HL-60/S4 (cell line): ENCODE measurements around the gene MAPK11.

Source experiments
- in situ Hi-C: fragments of 300-500 bp; cut with MboI; formaldehyde crosslinking; loops from 2 replicates; pipeline ENCODE4 v1.14.3; 2022; ENCODE audit warnings: low sequenced_read_pairs

MAPK11 gene

GRCh38 chr22:50269970-50270665 is at the start of gene MAPK11:
Gene MAPK11 (minus strand): TSS chr22:50270380. CDS start chr22:50270292, 88 bp downstream.
- in situ Hi-C loops: loop anchor here (10.0 kb wide), 1 partner anchor 225 kb away; no protein-coding TSS in a partner anchor

GRCh38 chr22:50319503-50319951 is 49.3 kb upstream of the MAPK11 start:
- in situ Hi-C loops: no loop called here

DNA sequence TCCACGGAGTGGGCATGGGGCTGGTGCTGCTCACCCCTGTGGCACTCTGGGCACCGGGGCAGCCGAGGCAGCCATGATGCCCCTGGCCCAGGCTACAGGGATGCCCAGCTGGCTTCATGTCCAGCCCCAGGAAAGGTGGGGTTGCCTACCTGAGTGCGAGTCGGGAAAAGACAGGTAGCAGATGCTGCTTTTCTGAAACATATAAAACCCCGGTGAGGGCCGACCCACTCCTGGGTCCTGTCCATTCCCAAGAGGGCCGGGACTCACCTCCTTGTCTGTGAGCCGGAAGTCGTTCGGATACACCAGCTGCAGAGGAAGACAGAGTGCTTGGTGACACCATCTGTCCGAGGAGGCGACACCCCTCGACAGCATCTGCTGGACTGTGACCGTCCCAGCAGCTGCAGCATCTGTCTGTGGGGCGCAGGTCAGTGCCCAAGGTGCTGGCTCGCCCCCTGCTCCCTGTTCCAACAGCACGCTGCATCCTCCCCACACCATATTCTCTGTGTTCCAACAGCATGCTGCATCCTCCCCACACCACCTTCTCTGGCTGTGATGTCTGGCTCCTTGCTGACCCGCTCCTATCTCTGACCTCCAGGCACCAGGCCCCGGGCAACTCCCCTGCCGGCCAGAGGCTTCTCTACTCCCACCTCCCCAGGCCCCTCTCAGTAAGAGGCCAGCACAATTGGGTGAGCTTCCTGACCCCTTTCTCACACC is 48.7 kb upstream of the MAPK11 start:
- in situ Hi-C loops: no loop called here

- in situ Hi-C loops: no loop called here
Measured at GRCh38 chr22:50318356-50318697, 48.1 kb upstream of the MAPK11 start.

- in situ Hi-C loops: no loop called here
Measured at GRCh38 chr22:50317674-50318073, 47.5 kb upstream of the MAPK11 start.

- in situ Hi-C loops: no loop called here
Measured at GRCh38 chr22:50317178-50317577, 47.0 kb upstream of the MAPK11 start.

DNA sequence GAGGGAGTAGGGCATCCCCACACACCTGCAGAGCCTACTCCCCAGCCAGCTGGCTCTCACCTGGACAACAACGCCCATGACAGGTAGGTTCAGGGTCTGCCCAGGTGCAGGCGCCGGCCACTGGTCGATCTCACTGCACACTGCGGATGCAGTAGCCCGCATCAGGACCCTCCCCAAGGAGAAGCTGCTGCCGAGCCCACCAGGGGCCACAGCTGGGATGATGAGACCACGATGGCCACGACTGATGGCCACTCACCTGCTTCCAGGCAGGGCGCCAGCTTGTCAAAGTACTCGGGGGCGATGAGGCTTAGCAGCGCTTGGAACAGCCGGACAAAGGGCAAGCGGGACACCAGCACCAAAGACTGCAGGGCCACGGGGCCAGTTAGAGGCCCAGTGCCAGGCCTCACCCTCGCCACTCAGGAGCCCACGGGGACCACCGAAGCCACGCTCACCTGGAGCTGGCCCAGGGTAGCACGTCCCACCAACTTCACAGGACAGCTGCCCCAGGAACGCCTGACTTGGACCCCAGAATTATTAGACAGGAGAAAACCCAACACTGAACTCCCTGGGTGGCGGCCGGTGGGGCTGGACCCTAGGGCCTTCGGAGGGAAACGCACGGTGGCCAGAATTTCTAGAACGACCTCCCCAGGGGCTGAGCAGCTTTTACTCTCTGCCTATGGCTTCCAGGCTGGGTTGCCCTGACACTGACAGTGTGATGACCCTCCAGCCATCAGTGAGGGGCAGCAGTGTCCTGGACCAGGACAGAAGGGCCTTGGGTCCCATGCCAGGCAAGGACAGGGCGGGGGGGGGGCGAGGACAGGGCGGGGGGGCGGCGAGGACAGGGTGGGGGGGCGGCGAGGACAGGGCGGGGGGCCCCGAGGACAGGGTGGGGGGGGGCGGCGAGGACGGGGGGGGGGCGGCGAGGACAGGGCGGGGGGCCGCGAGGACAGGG is 46.2 kb upstream of the MAPK11 start:
- in situ Hi-C loops: no loop called here

GRCh38 chr22:50315289-50316113 is 45.3 kb upstream of the MAPK11 start:
- in situ Hi-C loops: no loop called here

- in situ Hi-C loops: no loop called here
Measured at GRCh38 chr22:50314455-50315288, 44.5 kb upstream of the MAPK11 start.

GRCh38 chr22:50314081-50314454 is 43.9 kb upstream of the MAPK11 start:
- in situ Hi-C loops: no loop called here

DNA sequence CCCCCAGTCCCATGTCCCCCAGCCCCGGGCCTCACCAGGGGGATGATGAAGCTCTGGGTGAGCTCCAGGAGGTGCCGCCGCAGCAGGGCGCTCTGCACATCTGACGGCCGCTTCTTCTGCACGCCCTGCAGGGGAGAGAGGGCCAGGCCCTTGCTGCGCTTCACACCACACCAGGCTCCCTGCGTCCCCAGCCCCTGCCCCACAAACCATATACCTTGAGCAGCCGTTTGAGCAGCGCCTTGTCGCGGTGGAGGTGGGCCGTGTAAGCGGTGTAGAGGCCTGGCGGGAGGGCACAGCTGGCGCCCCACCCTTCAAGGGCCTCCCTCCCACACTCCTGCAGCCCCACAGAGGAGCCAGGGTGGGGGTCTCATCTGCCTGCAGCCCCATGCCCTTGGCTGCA is 43.4 kb upstream of the MAPK11 start:
- in situ Hi-C loops: no loop called here

DNA sequence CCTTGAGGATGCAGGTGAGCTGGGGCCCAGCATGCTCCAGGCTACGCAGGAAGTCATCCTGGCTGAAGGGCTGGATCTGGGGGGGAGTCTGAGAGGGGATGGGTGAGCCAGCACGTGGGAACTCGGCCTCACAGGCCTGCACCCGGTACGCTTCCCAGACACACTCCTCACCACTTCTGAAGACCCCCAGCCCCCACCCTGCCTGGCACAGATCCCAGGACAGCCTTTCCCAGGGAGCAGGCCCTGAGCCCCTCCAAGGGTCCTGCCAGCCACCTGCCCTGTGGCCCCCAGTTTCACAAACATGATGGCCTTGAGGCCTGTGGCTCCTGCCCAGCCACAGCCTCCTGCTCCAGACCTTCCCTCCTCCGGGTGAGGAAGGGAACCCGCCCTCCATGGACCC is 42.8 kb upstream of the MAPK11 start:
- in situ Hi-C loops: no loop called here

DNA sequence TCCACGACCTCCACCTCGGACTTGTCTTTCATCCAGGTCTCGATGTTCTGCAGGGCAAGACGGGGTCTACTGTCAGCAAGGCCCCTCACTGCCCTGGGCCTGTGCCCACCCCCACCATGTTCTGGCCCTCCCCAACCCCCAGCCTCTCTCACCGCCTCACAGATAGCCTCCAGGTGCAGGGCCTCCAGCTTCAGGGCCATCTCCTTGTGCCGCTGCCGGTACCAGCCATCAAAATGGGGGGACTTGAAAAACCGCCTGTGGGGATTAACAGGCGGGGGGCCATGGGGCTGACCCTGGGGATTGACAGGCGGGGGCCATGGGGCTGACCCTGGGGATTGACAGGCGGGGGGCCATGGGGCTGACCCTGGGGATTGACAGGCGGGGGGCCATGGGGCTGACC is 42.2 kb upstream of the MAPK11 start:
- in situ Hi-C loops: no loop called here

GRCh38 chr22:50311606-50312351 is 41.6 kb upstream of the MAPK11 start:
- in situ Hi-C loops: no loop called here

- in situ Hi-C loops: no loop called here
Measured at GRCh38 chr22:50310949-50311444, 40.8 kb upstream of the MAPK11 start.

DNA sequence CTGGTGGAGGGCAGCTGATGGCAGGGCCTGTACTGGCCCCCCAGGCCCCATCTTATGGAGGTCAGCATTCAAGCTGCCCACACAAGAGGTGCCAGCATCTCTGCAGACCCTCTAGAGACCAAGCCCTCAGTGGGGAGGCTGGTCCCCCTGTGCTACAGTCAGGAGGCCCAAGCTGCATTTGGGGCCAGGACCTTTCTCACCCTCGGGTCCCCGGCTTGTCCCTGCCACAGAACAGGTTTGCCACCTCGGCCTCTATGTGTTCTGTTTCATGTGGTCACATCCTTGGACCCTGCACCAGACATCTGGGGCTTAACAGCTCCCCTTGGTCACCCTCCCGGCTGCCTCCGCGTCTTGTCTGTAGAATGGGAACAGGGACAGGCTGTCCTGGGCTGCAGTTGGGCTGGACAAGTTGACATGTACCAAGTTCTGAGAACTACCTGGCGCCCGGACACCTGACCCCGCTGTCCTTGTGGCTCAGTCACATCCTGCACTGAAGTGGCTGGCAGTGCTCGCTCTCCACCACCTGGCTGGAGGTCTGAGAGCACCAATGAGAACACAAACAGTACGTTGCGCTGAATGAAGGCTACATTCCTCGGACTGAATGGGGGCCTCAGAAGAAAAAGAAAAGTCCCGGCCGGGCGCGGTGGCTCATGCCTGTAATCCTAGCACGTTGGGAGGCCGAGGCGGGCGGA is 40.0 kb upstream of the MAPK11 start:
- in situ Hi-C loops: no loop called here

GRCh38 chr22:50309601-50309991 is 39.4 kb upstream of the MAPK11 start:
- in situ Hi-C loops: no loop called here

GRCh38 chr22:50308986-50309600 is 38.9 kb upstream of the MAPK11 start:
- in situ Hi-C loops: no loop called here
